HS-27A (cell line): ENCODE results near the gene GGACT.
"Not testable (repeated sequence)": the region's sequence is repeated elsewhere in the genome, so short reads cannot be mapped to it uniquely, and the experiment has no call there.

Experiments used
- DNase-seq: peaks from one replicate; pipeline ENCODE4 v3.0.0-alpha.2; 2012; ENCODE audit warnings: low read depth, missing footprints

Gene GGACT

GRCh38 chr13:100588331-100589177, at the start of gene GGACT:
Gene GGACT, minus strand, starts transcription at chr13:100588789. Its CDS starts 56,198 bp downstream, at chr13:100532591.
- DNase-seq = no peak

GRCh38 chr13:100637796-100638195, 49.2 kb upstream of the GGACT start:
- no peak for DNase-seq

- no peak for DNase-seq
Measured at GRCh38 chr13:100637380-100637779, 48.8 kb upstream of the GGACT start.

GRCh38 chr13:100636441-100636840, 47.9 kb upstream of the GGACT start:
- DNase-seq = no peak

- DNase-seq = no peak
Measured at GRCh38 chr13:100636004-100636403, 47.4 kb upstream of the GGACT start.

GRCh38 chr13:100634696-100635095, 46.1 kb upstream of the GGACT start:
- no peak for DNase-seq

- no peak for DNase-seq
Measured at GRCh38 chr13:100633461-100633860, 44.9 kb upstream of the GGACT start.

- no peak for DNase-seq
Measured at GRCh38 chr13:100630555-100630954, 42.0 kb upstream of the GGACT start.

GRCh38 chr13:100627120-100627519, 38.5 kb upstream of the GGACT start:
- DNase-seq = no peak

- no peak for DNase-seq
Measured at GRCh38 chr13:100625447-100625846, 36.9 kb upstream of the GGACT start.

- no peak for DNase-seq
Measured at GRCh38 chr13:100620792-100621191, 32.2 kb upstream of the GGACT start.

- no peak for DNase-seq
Measured at GRCh38 chr13:100619940-100620339, 31.4 kb upstream of the GGACT start.

- not testable (repeated sequence) for DNase-seq
Measured at GRCh38 chr13:100618897-100619296, 30.3 kb upstream of the GGACT start.

- no peak for DNase-seq
Measured at GRCh38 chr13:100613031-100613430, 24.4 kb upstream of the GGACT start.

- no peak for DNase-seq
Measured at GRCh38 chr13:100611678-100612492, 23.3 kb upstream of the GGACT start.

- no peak for DNase-seq
Measured at GRCh38 chr13:100610391-100611347, 22.1 kb upstream of the GGACT start.

- DNase-seq = no peak
Measured at GRCh38 chr13:100608906-100609305, 20.3 kb upstream of the GGACT start.

- no peak for DNase-seq
Measured at GRCh38 chr13:100608489-100608888, 19.9 kb upstream of the GGACT start.

- no peak for DNase-seq
Measured at GRCh38 chr13:100604918-100605710, 16.5 kb upstream of the GGACT start.

GRCh38 chr13:100602493-100603111, 14.0 kb upstream of the GGACT start:
- no peak for DNase-seq

- no peak for DNase-seq
Measured at GRCh38 chr13:100601716-100602115, 13.1 kb upstream of the GGACT start.
